ENCODE data around the gene ZNF37A. TPM values are rescaled to one million over a fixed set of nuclear protein-coding genes. Genes with fewer than 3 reads are reported as not detected.

ZNF37A gene
- total RNA-seq, 4 donors from 2014 or later = 4.4 to 17.6 (median 11.9) TPM

- no peak for DNase-seq
- Histone ChIP-seq H3K4me1 (no peaks in the 10 kb centered on the region), H3K27ac (no peak overlapping the region), H3K4me3 (no peak overlapping the region), H3K36me3 (no peaks in the 10 kb centered on the region), H3K27me3 (no peaks in the 10 kb centered on the region), H3K9me3 (peaks cover 0 to 31% (median 0%) of the 10 kb centered on the region in 3 donors)
- WGBS, 2 donors = 21 to 31% methylated on average over 1 of the region's 1 CpG
- TF ChIP-seq CTCF (IDR thresholded peaks at IDR 0.05) (no peak), POLR2A (IDR thresholded peaks at IDR 0.05) (no peak)
- intact Hi-C loops (cut with DNase I) = no loop called here
These were observed 69.5 kb downstream of the ZNF37A start for GRCh38 chr10:38163617-38164016.

DNA sequence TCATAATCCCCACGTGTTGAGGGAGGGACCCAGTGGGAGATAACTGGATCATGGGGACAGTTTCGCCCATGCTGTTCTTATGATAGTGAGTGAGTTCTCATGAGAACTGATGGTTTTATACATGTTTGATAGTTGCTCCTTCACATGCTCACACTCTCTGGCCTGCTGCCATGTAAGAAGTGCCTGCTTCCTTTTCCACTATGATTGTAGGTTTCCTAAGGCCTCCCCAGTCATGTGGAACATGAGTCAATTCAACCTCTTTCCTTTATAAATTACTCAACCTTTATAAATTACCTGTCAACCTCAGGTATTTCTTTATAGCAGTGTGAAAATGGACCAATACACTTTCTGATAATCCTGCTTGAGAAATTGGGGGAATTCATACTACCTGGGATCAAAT is 80.2 kb downstream of the ZNF37A start:
- H3K36me3 ChIP-seq = no peaks in the 10 kb centered on the region
- DNase-seq = no peak
- no peaks in the 10 kb centered on the region for H3K4me1 ChIP-seq
- TF ChIP-seq CTCF (IDR thresholded peaks at IDR 0.05) = no peak
- TF ChIP-seq POLR2A (IDR thresholded peaks at IDR 0.05) = no peak
- no peak overlapping the region for H3K27ac ChIP-seq
- H3K9me3 ChIP-seq = no peaks in the 10 kb centered on the region
- no peak overlapping the region for H3K4me3 ChIP-seq
- WGBS, 2 donors = 39 to 44% methylated on average over 2 of the region's 2 CpGs
- H3K27me3 ChIP-seq = no peaks in the 10 kb centered on the region
- intact Hi-C loops (cut with DNase I) = no loop called here

DNA sequence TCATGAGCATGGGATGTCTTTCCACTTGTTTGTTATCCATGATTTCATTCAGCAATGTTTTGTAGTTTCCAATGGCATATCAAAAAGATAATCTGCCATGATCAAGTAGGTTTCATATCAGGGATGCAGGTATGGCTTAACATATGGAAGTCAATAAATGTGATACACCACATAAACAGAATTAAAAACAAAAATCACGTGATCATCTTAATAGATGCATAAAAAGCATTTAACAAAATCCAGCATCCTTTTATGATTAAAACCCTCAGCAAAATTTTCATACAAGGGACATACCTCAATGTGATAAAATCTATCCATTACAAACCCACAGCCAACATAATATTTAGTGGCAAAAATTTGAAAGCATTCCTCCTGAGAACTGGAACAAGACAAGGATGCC is 90.3 kb downstream of the ZNF37A start:
- 15 to 39% methylated on average over 1 of the region's 1 CpG for WGBS, 2 donors
- peaks cover 0 to 10% (median 0%) of the 10 kb centered on the region in 3 donors for H3K9me3 ChIP-seq
- H3K4me3 ChIP-seq = no peak overlapping the region
- H3K36me3 ChIP-seq = no peaks in the 10 kb centered on the region
- intact Hi-C loops (cut with DNase I) = no loop called here
- TF ChIP-seq POLR2A (IDR thresholded peaks at IDR 0.05) (no peak), CTCF (IDR thresholded peaks at IDR 0.05) (no peak)
- no peak for DNase-seq
- H3K27ac ChIP-seq = no peak overlapping the region
- no peaks in the 10 kb centered on the region for H3K27me3 ChIP-seq
- H3K4me1 ChIP-seq = no peaks in the 10 kb centered on the region

Small RNA genes within 50 kb of the gene (small RNA-seq; reads per million reads assigned to genes)
- gene AL117339.2 (0 reads per million in 4 donors), gene AL161931.1 (0 reads per million in 4 donors), gene FXYD6P2 (0 reads per million in 4 donors)

Other genes starting within 250 kb of the ZNF37A start
- 10 to 100 TPM in 1 of 4 donors, 1 to 10 TPM in 3; 3.3 to 13.0 (median 4.0) TPM for gene ZNF248, start 236.7 kb upstream of the ZNF37A start, total RNA-seq
- 1 to 10 TPM; 1.7 to 8.0 (median 3.2) TPM for gene ZNF25, start 117.7 kb upstream of the ZNF37A start, total RNA-seq
- gene ZNF33A, start 83.7 kb upstream of the ZNF37A start, total RNA-seq = 10 to 100 TPM; 16.5 to 31.1 (median 17.6) TPM

Data from esophagus squamous epithelium (tissue), 5 donors.